A673 (cell line): ENCODE data around the gene PFAS. TPM values are rescaled to one million over a fixed set of nuclear protein-coding genes. Genes with fewer than 3 reads are reported as not detected.
A peak's percentile ranks its signal among the peaks of the same experiment; 100 is the strongest.
"Not testable (repeated sequence)": the region's sequence is repeated elsewhere in the genome, so short reads cannot be mapped to it uniquely, and the experiment has no call there.

Experiments used
- BruUV-seq: library from RNA; stranded (reverse); fragments of 400-500 nt; replicated peaks from 2 replicates; lab custom pipeline; 2021; lab: Mats Ljungman, UMichigan
- CTCF ChIA-PET: fragments of 300-600 bp; sonication (Branson Sonifier 250); formaldehyde crosslinking; loops from one replicate; lab custom pipeline; 2022; ENCODE audit warnings: antibody characterized with exemption; lab: Charles Lee
- POLR2A ChIA-PET: fragments of 300-600 bp; sonication (Branson Sonifier 250); formaldehyde crosslinking; loops from one replicate; lab custom pipeline; 2022; ENCODE audit warnings: antibody characterized with exemption; ENCODE audit not compliant: low non-redundant PET; lab: Charles Lee
- DNase-seq: peaks from one replicate; pipeline ENCODE4 v3.0.0-alpha.2; 2015; ENCODE audit warnings: low spot score
- H3K27ac ChIP-seq: fragments of 200-600 bp; sonication (generic); 2 replicates; pipeline ENCODE4 v1.5.1; 2016; ENCODE audit warnings: mixed run types, low read depth, mild to moderate bottlenecking, mixed read lengths, antibody characterized with exemption, low read length; ENCODE audit not compliant: poor library complexity, severe bottlenecking
- H3K27me3 ChIP-seq: fragments of 200-600 bp; sonication (generic); replicated peaks from 2 replicates; pipeline ENCODE4 v1.6.1; 2017; ENCODE audit warnings: mixed run types, low read depth, mild to moderate bottlenecking, mixed read lengths, antibody characterized with exemption, low read length; ENCODE audit not compliant: insufficient read depth, poor library complexity
- H3K36me3 ChIP-seq: fragments of 200-600 bp; sonication (generic); 2 replicates; pipeline ENCODE4 v1.6.1; 2016; ENCODE audit warnings: mixed run types, mild to moderate bottlenecking, mixed read lengths, antibody characterized with exemption, low read length; ENCODE audit not compliant: insufficient read depth, poor library complexity, severe bottlenecking
- H3K4me1 ChIP-seq: fragments of 200-600 bp; sonication (generic); 2 replicates; pipeline ENCODE4 v1.6.1; 2017; ENCODE audit warnings: mixed run types, mild to moderate bottlenecking, mixed read lengths, antibody characterized with exemption, low read length; ENCODE audit not compliant: insufficient read depth, poor library complexity, severe bottlenecking
- H3K4me3 ChIP-seq: fragments of 200-600 bp; sonication (generic); 2 replicates; pipeline ENCODE4 v1.5.1; 2016; ENCODE audit warnings: low read depth, mixed run types, mild to moderate bottlenecking, mixed read lengths, low read length; ENCODE audit not compliant: poor library complexity, severe bottlenecking
- H3K9me3 ChIP-seq: fragments of 200-600 bp; sonication (generic); 2 replicates; pipeline ENCODE4 v1.6.1; 2016; ENCODE audit warnings: mixed run types, low read depth, mild to moderate bottlenecking, mixed read lengths, antibody characterized with exemption, low read length; ENCODE audit not compliant: poor library complexity, severe bottlenecking
- CTCF ChIP-seq: fragments of 300-800, 200-600 bp; sonication (generic); conservative IDR thresholded peaks from 2 replicates; pipeline ENCODE4 v1.5.1; 2017; ENCODE audit warnings: low read depth, mild to moderate bottlenecking, antibody characterized with exemption, low read length, moderate library complexity, mixed read lengths
- EZH2 ChIP-seq: fragments of 200-600 bp; sonication (generic); IDR thresholded peaks from 2 replicates; pipeline ENCODE4 v1.6.1; 2017; ENCODE audit warnings: borderline replicate concordance, low read depth, mild to moderate bottlenecking, mixed read lengths, antibody characterized with exemption, low read length; ENCODE audit not compliant: poor library complexity, severe bottlenecking
- intact Hi-C: fragments of 100-400 bp; cut with micrococcal nuclease; formaldehyde crosslinking; loops from one replicate; pipeline ENCODE4 v1.10.0; 2022; ENCODE audit not compliant: unreplicated experiment
- total RNA-seq: library from RNA; stranded (reverse); gene quantifications from 2 replicates; pipeline ENCODE4 v1.2.3, GENCODE V29; 2021

The PFAS gene
- total RNA-seq, 1 experiment from 2014 or later: 165 TPM

- CTCF ChIA-PET: interaction anchor here (1.2 kb wide), 1 partner anchor 112 kb away, joined by 4 read pairs; no protein-coding TSS in a partner anchor
- no peaks in the 10 kb centered on the region for H3K9me3 ChIP-seq
- H3K27me3 ChIP-seq: no peaks in the 10 kb centered on the region
- peaks cover 6% of the 10 kb centered on the region for H3K36me3 ChIP-seq
- DNase-seq: no peak
- no peak overlapping the region for H3K27ac ChIP-seq
- BruUV-seq: no TSS peak
- peaks cover 9% of the 10 kb centered on the region for H3K4me1 ChIP-seq
- H3K4me3 ChIP-seq: no peak overlapping the region
- no peak for TF ChIP-seq CTCF
- TF ChIP-seq EZH2: no peak
- intact Hi-C loops: no loop called here
- POLR2A ChIA-PET: no interaction called here
Observed at GRCh38 chr17:8212312-8213180, 36.5 kb upstream of the PFAS start.

GRCh38 chr17:8214000-8214399 is 35.1 kb upstream of the PFAS start:
- intact Hi-C loops, H3K27me3 ChIP-seq, H3K4me1 ChIP-seq, H3K9me3 ChIP-seq, H3K27ac ChIP-seq, POLR2A ChIA-PET, H3K4me3 ChIP-seq, BruUV-seq, DNase-seq, H3K36me3 ChIP-seq: not testable (repeated sequence)
- CTCF ChIA-PET: interaction anchor here (1.2 kb wide), 1 partner anchor 113 kb away, joined by 4 read pairs; no protein-coding TSS in a partner anchor

GRCh38 chr17:8220783-8221662 is 28.1 kb upstream of the PFAS start:
- TF ChIP-seq CTCF: 0 out of 2 replicates have a peak, but pooled peaks have one; percentile 26
- TF ChIP-seq EZH2: no peak

More at GRCh38 chr17:8220783-8221662, 28.1 kb upstream of the PFAS start:
- H3K36me3 ChIP-seq: no peaks in the 10 kb centered on the region
- no peaks in the 10 kb centered on the region for H3K9me3 ChIP-seq
- ChIA-PET POLR2A (interaction anchor here (1.8 kb wide), 1 partner anchor 48 kb away, joined by 6 read pairs; no protein-coding TSS in a partner anchor), CTCF (interaction anchor here (0.7 to 1.2 kb wide), 3 partner anchors 102 to 181 kb away, joined by 3 read pairs; no protein-coding TSS in a partner anchor)
- TSS peak; percentile 41 for BruUV-seq
- peak; percentile 95 for DNase-seq
- H3K4me1 ChIP-seq: peaks cover 5% of the 10 kb centered on the region
- peak overlapping the region; percentile 95 for H3K27ac ChIP-seq
- intact Hi-C loops: loop anchor here (1.0 to 5.0 kb wide), 4 partner anchors 11 to 379 kb away; partner anchors contain the start of genes AURKB, CHD3 and CTC1
- no peaks in the 10 kb centered on the region for H3K27me3 ChIP-seq
- H3K4me3 ChIP-seq: peak overlapping the region; percentile 85
